H1 (cell line): ENCODE measurements around the gene RTN4. TPM values are rescaled to one million over a fixed set of nuclear protein-coding genes. Genes with fewer than 3 reads are reported as not detected.

Source experiments
- CTCF ChIA-PET: fragments of 300-600 bp; sonication (Branson Sonifier 250); formaldehyde crosslinking; loops from one replicate; lab custom pipeline; 2021; ENCODE audit not compliant: partially characterized antibody; lab: Charles Lee
- POLR2A ChIA-PET: fragments of 300-600 bp; sonication (Branson Sonifier 250); formaldehyde crosslinking; loops from one replicate; lab custom pipeline; 2021; ENCODE audit warnings: inconsistent platforms; ENCODE audit not compliant: partially characterized antibody; lab: Charles Lee
- DNase-seq, 2 experiments: peaks; one replicate each; pipeline versions ENCODE4 v3.0.0 to v3.0.0-alpha.2; 2010 to 2022; ENCODE audit warnings: low spot score in 2 of 2, low read depth in 1 of 2, mixed read lengths in 1 of 2
- FAIRE-seq: peaks from 2 replicates; lab custom pipeline; 2011; peaks lifted over from hg19 to GRCh38; lab: Jason Lieb, UNC
- H2AFZ ChIP-seq: 2 replicates; pipeline ENCODE4 v1.8.1; 2012; ENCODE audit warnings: low read length, inconsistent platforms
- H2AK5ac ChIP-seq: 2 replicates; pipeline ENCODE4 v1.6.1; 2013; ENCODE audit warnings: low read depth, low read length
- H2BK120ac ChIP-seq: replicated peaks from 2 replicates; pipeline ENCODE3; 2013; ENCODE audit warnings: low read depth, low read length, inconsistent platforms
- H2BK12ac ChIP-seq: 2 replicates; pipeline ENCODE4 v1.6.1; 2013; ENCODE audit warnings: low read depth, low read length
- H2BK15ac ChIP-seq: 2 replicates; pipeline ENCODE4 v1.6.1; 2013; ENCODE audit warnings: low read length
- H2BK20ac ChIP-seq: 2 replicates; pipeline ENCODE4 v1.6.1; 2013; ENCODE audit warnings: low read length
- H2BK5ac ChIP-seq: 2 replicates; pipeline ENCODE4 v1.6.1; 2013; ENCODE audit warnings: low read depth, low read length
- H3K14ac ChIP-seq: 2 replicates; pipeline ENCODE4 v1.6.1; 2013; ENCODE audit warnings: inconsistent platforms; ENCODE audit not compliant: insufficient read length
- H3K18ac ChIP-seq: 2 replicates; pipeline ENCODE4 v1.6.1; 2013; ENCODE audit warnings: low read length; ENCODE audit errors: extremely low read depth
- H3K23ac ChIP-seq: 2 replicates; pipeline ENCODE4 v1.6.1; 2013; ENCODE audit warnings: inconsistent platforms; ENCODE audit not compliant: insufficient read length
- H3K23me2 ChIP-seq: 2 replicates; pipeline ENCODE4 v1.6.1; 2013; ENCODE audit warnings: low read depth, low read length
- H3K27ac ChIP-seq: 2 replicates; pipeline ENCODE4 v1.6.1; 2011; ENCODE audit warnings: low read depth, low read length, inconsistent platforms
- H3K27me3 ChIP-seq, 4 experiments: replicated peaks in 1 of 4; 1 replicate in 1 of 4; 2 replicates in 3 of 4; pipeline versions ENCODE4 v1.6.1 to v1.8.1; 2011 to 2013; ENCODE audit warnings: low read length in 3 of 4, mild to moderate bottlenecking in 3 of 4, inconsistent platforms in 2 of 4, mixed read lengths in 2 of 4, moderate library complexity in 1 of 4; ENCODE audit not compliant: control insufficient read depth in 3 of 4, insufficient read depth in 3 of 4; ENCODE audit errors: extremely low read depth in 1 of 4
- H3K36me3 ChIP-seq, 4 experiments: 2 replicates each; pipeline versions ENCODE4 v1.6.1 to v1.8.1; 2011 to 2013; ENCODE audit warnings: mild to moderate bottlenecking in 4 of 4, low read length in 3 of 4, moderate library complexity in 2 of 4, control low read depth in 1 of 4, inconsistent platforms in 1 of 4; ENCODE audit not compliant: insufficient read depth in 4 of 4, control insufficient read depth in 2 of 4
- H3K4ac ChIP-seq: replicated peaks from 2 replicates; pipeline ENCODE3; 2013; ENCODE audit warnings: low read length, low read depth, mixed read lengths, inconsistent platforms; ENCODE audit not compliant: insufficient read length
- H3K4me1 ChIP-seq, 4 experiments: replicated peaks in 1 of 4; 1 replicate in 1 of 4; 2 replicates in 3 of 4; pipeline versions ENCODE4 v1.6.1 to v1.8.1; 2011 to 2013; ENCODE audit warnings: low read length in 3 of 4, inconsistent platforms in 2 of 4, mixed read lengths in 1 of 4; ENCODE audit not compliant: insufficient read depth in 4 of 4, control insufficient read depth in 3 of 4
- H3K4me2 ChIP-seq, 2 experiments: 2 replicates each; pipeline versions ENCODE4 v1.6.1 to v1.8.1; 2011 to 2013; ENCODE audit warnings: low read depth in 2 of 2, low read length in 2 of 2, control low read depth in 1 of 2, inconsistent platforms in 1 of 2, mild to moderate bottlenecking in 1 of 2; ENCODE audit not compliant: insufficient read depth in 1 of 2
- H3K4me3 ChIP-seq, 4 experiments: fragments of 200-600, 300-600 bp in 1 of 4; sonication (generic), shearing (Covaris generic), sonication (Bioruptor Twin) in 1 of 4; 2 replicates each; pipeline versions ENCODE4 v1.5.1 to v1.8.1; 2011 to 2016; ENCODE audit warnings: low read length in 4 of 4, low read depth in 3 of 4, control low read depth in 2 of 4, inconsistent platforms in 2 of 4, mild to moderate bottlenecking in 2 of 4, mixed read lengths in 1 of 4, moderate library complexity in 1 of 4; ENCODE audit not compliant: insufficient read depth in 2 of 4; ENCODE audit errors: extremely low read depth in 1 of 4
- H3K56ac ChIP-seq: replicated peaks from 2 replicates; pipeline ENCODE3; 2013; ENCODE audit warnings: low read depth, mild to moderate bottlenecking, mixed read lengths, low read length, inconsistent platforms; ENCODE audit not compliant: insufficient read length
- H3K79me1 ChIP-seq: 2 replicates; pipeline ENCODE4 v1.6.1; 2013; ENCODE audit warnings: low read depth, low read length, control low read depth
- H3K79me2 ChIP-seq, 2 experiments: 2 replicates each; pipeline versions ENCODE4 v1.6.1 to v1.8.1; 2012 to 2013; ENCODE audit warnings: low read length in 2 of 2, mild to moderate bottlenecking in 2 of 2, inconsistent platforms in 1 of 2; ENCODE audit not compliant: insufficient read depth in 2 of 2, control insufficient read depth in 1 of 2
- H3K9ac ChIP-seq, 4 experiments: replicated peaks in 1 of 4; 1 replicate in 1 of 4; 2 replicates in 3 of 4; pipeline versions ENCODE4 v1.6.1 to v1.8.1; 2011 to 2013; ENCODE audit warnings: low read depth in 3 of 4, low read length in 3 of 4, control low read depth in 2 of 4, mild to moderate bottlenecking in 2 of 4, moderate library complexity in 2 of 4, inconsistent platforms in 1 of 4; ENCODE audit errors: extremely low read depth in 1 of 4
- H3K9me3 ChIP-seq, 2 experiments: 2 replicates each; pipeline versions ENCODE4 v1.6.1 to v1.8.1; 2012 to 2013; ENCODE audit warnings: mild to moderate bottlenecking in 2 of 2, moderate library complexity in 2 of 2, control low read depth in 1 of 2, inconsistent platforms in 1 of 2, low read depth in 1 of 2, low read length in 1 of 2, mixed read lengths in 1 of 2; ENCODE audit not compliant: insufficient read depth in 2 of 2
- H4K20me1 ChIP-seq, 2 experiments: replicated peaks in 1 of 2; 2 replicates each; pipeline versions ENCODE3 to v1.8.1; 2011 to 2013; ENCODE audit warnings: inconsistent platforms in 2 of 2, low read length in 2 of 2, mild to moderate bottlenecking in 1 of 2; ENCODE audit not compliant: insufficient read depth in 2 of 2, control insufficient read depth in 1 of 2
- H4K5ac ChIP-seq: 2 replicates; pipeline ENCODE4 v1.6.1; 2013; ENCODE audit warnings: low read length, low read depth, mixed read lengths, inconsistent platforms; ENCODE audit not compliant: insufficient read length
- H4K8ac ChIP-seq: 2 replicates; pipeline ENCODE4 v1.8.0; 2013; ENCODE audit warnings: mild to moderate bottlenecking, moderate library complexity, low read length, inconsistent platforms; ENCODE audit not compliant: insufficient read depth; ENCODE audit errors: extremely low read depth
- H4K91ac ChIP-seq: replicated peaks from 2 replicates; pipeline ENCODE3; 2013; ENCODE audit warnings: low read length, mixed read lengths, inconsistent platforms; ENCODE audit not compliant: insufficient read length
- BACH1 ChIP-seq: IDR thresholded peaks from 2 replicates; pipeline ENCODE4 v1.6.1; 2012; ENCODE audit warnings: low read length, improper control_type of control experiment
- FOSL1 ChIP-seq: IDR thresholded peaks from 2 replicates; pipeline ENCODE4 v1.6.1; 2011; ENCODE audit warnings: mild to moderate bottlenecking, low read depth, low read length, moderate library complexity; ENCODE audit not compliant: insufficient read depth
- RXRA ChIP-seq: IDR thresholded peaks from 2 replicates; pipeline ENCODE4 v1.6.1; 2011; ENCODE audit warnings: low read depth, mild to moderate bottlenecking, low read length, moderate library complexity; ENCODE audit not compliant: insufficient read depth
- WGBS, 2 experiments: shearing (Covaris generic) in 1 of 2; methylation state at CpG; one replicate each; pipeline versions ENCODE4 v1.1.6 to v1.1.7; 2013 to 2015; ENCODE audit warnings: low lambda C conversion rate in 2 of 2, mixed read lengths in 2 of 2, inconsistent platforms in 1 of 2, low coverage in 1 of 2, missing lambda C conversion rate in 1 of 2; ENCODE audit not compliant: insufficient replicate concordance in 2 of 2, insufficient coverage in 1 of 2, insufficient read length in 1 of 2; ENCODE audit errors: extremely low coverage in 1 of 2, missing lambda C conversion rate in 1 of 2; 5-methylcytosine and 5-hydroxymethylcytosine counted together
- polyA plus RNA-seq, 7 experiments: library from polyadenylated mRNA; depleted of rRNA in 3 of 7; stranded (reverse) in 5 of 7; unstranded in 2 of 7; fragments of >200 nt in 5 of 7; fragments of 200-250 nt in 2 of 7; gene quantifications; 1 replicate in 5 of 7; 2 replicates in 1 of 7; 4 replicates in 1 of 7; pipeline versions ENCODE4 v1.2.1 to v1.2.3, GENCODE V29; 2011 to 2013; ENCODE audit warnings: missing spikeins in 2 of 7, mixed read lengths in 2 of 7
- total RNA-seq: library from RNA; stranded (reverse); fragmentation: NEBNext Ultra II Directional; extraction: Animal tissue kit (Norgen Biotek cat#: 25700); gene quantifications from 2 replicates; pipeline ENCODE4 v1.2.1, GENCODE V29; 2021

Gene RTN4
- total and polyA plus RNA-seq, 2 of the 8 experiments (the other 6 are each of a cell fraction or from before 2014, with no cell fraction given): 179 to 242 TPM

GRCh38 chr2:54966165-54966832 lies 84.0 kb downstream of the RTN4 start:
- FAIRE-seq (no peak), DNase-seq (no peak)
- Histone ChIP-seq H3K4me3 (no peak overlapping the region), H2BK5ac (0 out of 2 replicates have a peak overlapping the region, but pooled peaks have one; percentile 26), H2AFZ (no peak overlapping the region), H3K56ac (no peak overlapping the region), H4K91ac (no peak overlapping the region), H3K23ac (no peak overlapping the region), H3K14ac (no peak overlapping the region), H3K27me3 (no peaks in the 10 kb centered on the region), H3K18ac (no peak overlapping the region), H2BK20ac (no peak overlapping the region), H3K23me2 (no peaks in the 10 kb centered on the region), H4K20me1 (no peaks in the 10 kb centered on the region), H4K5ac (no peak overlapping the region), H3K27ac (no peak overlapping the region), H3K79me1 (no peaks in the 10 kb centered on the region; the same call in 1 of the 2 replicates), H3K4ac (no peak overlapping the region), H2AK5ac (no peak overlapping the region), H3K4me1 (peaks cover 0 to 3% (median 1%) of the 10 kb centered on the region in 4 experiments; a peak in 2 of 7 replicates), H3K9ac (no peak overlapping the region), H3K79me2 (no peaks in the 10 kb centered on the region), H2BK120ac (no peak overlapping the region), H3K4me2 (no peak overlapping the region), H3K36me3 (peaks cover 0 to 10% (median 6%) of the 10 kb centered on the region in 4 experiments; a peak in 2 of 8 replicates), H2BK12ac (no peak overlapping the region), H4K8ac (no peak overlapping the region), H2BK15ac (no peak overlapping the region), H3K9me3 (no peaks in the 10 kb centered on the region)
- POLR2A ChIA-PET: interaction anchor here (1.7 kb wide), 1 partner anchor 9 kb away, joined by 5 read pairs; no protein-coding TSS in a partner anchor
- no peak for TF ChIP-seq BACH1
- TF ChIP-seq RXRA: no peak
- TF ChIP-seq FOSL1: no peak
- 95% methylated on average over 7 of the region's 8 CpGs; no CpG with 5 or more reads in 1 of the 2 experiments for WGBS, 2 experiments
- CTCF ChIA-PET: interaction anchor here (0.5 to 1.1 kb wide), 3 partner anchors 49 to 243 kb away, joined by 3 to 4 read pairs (median 3); no protein-coding TSS in a partner anchor
